AG04449 (cell line): Measurements from ENCODE around the gene FRG2B.

ENCODE experiments used
- CTCF ChIA-PET: fragments of 350-600 bp; formaldehyde crosslinking; extraction: SDS; loops from one replicate; lab custom pipeline; 2021; ENCODE audit warnings: antibody characterized with exemption; lab: Yijun Ruan, JAX
- POLR2A ChIA-PET: fragments of 400-600, 350-600 bp; formaldehyde crosslinking; extraction: SDS; loops from one replicate; lab custom pipeline; 2020; ENCODE audit warnings: antibody characterized with exemption, inconsistent platforms; lab: Yijun Ruan, JAX
- DNase-seq: peaks from one replicate; pipeline ENCODE4 v3.0.0-alpha.2; 2010; ENCODE audit warnings: low read depth, low spot score
- H3K4me3 ChIP-seq: 2 replicates; pipeline ENCODE4 v1.5.1; 2011; ENCODE audit warnings: low read depth, mild to moderate bottlenecking, control low read depth, low read length
- CTCF ChIP-seq: IDR thresholded peaks from one replicate; pipeline ENCODE4 v1.5.1; 2011; ENCODE audit warnings: mild to moderate bottlenecking, moderate library complexity, low read length, control low read depth, inconsistent platforms; ENCODE audit not compliant: insufficient read depth; ENCODE audit errors: missing control alignments

FRG2B gene

GRCh38 chr10:133618851-133619250, 7.7 kb downstream of the FRG2B start:
- ChIA-PET POLR2A (no interaction called here), CTCF (interaction anchor here (1.0 to 4.0 kb wide), 2 partner anchors 11 to 180 kb away, joined by 4 to 19 read pairs; no protein-coding TSS in a partner anchor)
- DNase-seq, result no peak
- H3K4me3 ChIP-seq, result no peak overlapping the region
- TF ChIP-seq CTCF, result no peak

GRCh38 chr10:133617196-133617595, 9.4 kb downstream of the FRG2B start:
- no peak for TF ChIP-seq CTCF
- ChIA-PET CTCF (no interaction called here), POLR2A (no interaction called here)
- no peak overlapping the region for H3K4me3 ChIP-seq
- DNase-seq, result no peak

GRCh38 chr10:133616371-133617130, 10.0 kb downstream of the FRG2B start:
- CTCF ChIA-PET, result interaction anchor here (2.9 kb wide), 1 partner anchor 287 kb away, joined by 11 read pairs; no protein-coding TSS in a partner anchor
- TF ChIP-seq CTCF, result no peak
- DNase-seq, result no peak
- POLR2A ChIA-PET, result no interaction called here
- H3K4me3 ChIP-seq, result no peak overlapping the region

- ChIA-PET POLR2A (no interaction called here), CTCF (interaction anchor here (1.1 to 2.9 kb wide), 2 partner anchors 285 to 307 kb away, joined by 3 to 11 read pairs; no protein-coding TSS in a partner anchor)
- DNase-seq, result no peak
- H3K4me3 ChIP-seq, result no peak overlapping the region
- no peak for TF ChIP-seq CTCF
Observed at GRCh38 chr10:133614830-133615580, 11.6 kb downstream of the FRG2B start.

- POLR2A ChIA-PET, result no interaction called here
Observed at GRCh38 chr10:133613699-133614098, 12.9 kb downstream of the FRG2B start.

More at GRCh38 chr10:133613699-133614098, 12.9 kb downstream of the FRG2B start:
- H3K4me3 ChIP-seq, result no peak overlapping the region
- CTCF ChIA-PET, result interaction anchor here (1.7 to 2.9 kb wide), 2 partner anchors 11 to 284 kb away, joined by 6 to 11 read pairs; no protein-coding TSS in a partner anchor
- TF ChIP-seq CTCF, result no peak
- DNase-seq, result no peak
